Osteocyte (in vitro differentiated cells): ENCODE results near the gene POLD4. TPM values are rescaled to one million over a fixed set of nuclear protein-coding genes. Genes with fewer than 3 reads are reported as not detected.

Source experiments
- DNase-seq: peaks from one replicate; pipeline ENCODE4 v3.0.0; 2021; ENCODE audit warnings: mixed read lengths; ENCODE audit not compliant: unreplicated experiment; ENCODE audit errors: extremely low spot score
- H3K27ac Mint-ChIP-seq: one replicate; pipeline ENCODE4 v1.8.0; 2021; ENCODE audit warnings: mild to moderate bottlenecking, mixed read lengths; ENCODE audit not compliant: unreplicated experiment
- H3K27me3 Mint-ChIP-seq: one replicate; pipeline ENCODE4 v1.8.0; 2021; ENCODE audit warnings: mixed read lengths; ENCODE audit not compliant: unreplicated experiment
- H3K36me3 Mint-ChIP-seq: one replicate; pipeline ENCODE4 v1.8.0; 2021; ENCODE audit warnings: mixed read lengths; ENCODE audit not compliant: unreplicated experiment
- H3K4me1 Mint-ChIP-seq: one replicate; pipeline ENCODE4 v1.8.0; 2021; ENCODE audit warnings: mixed read lengths; ENCODE audit not compliant: unreplicated experiment
- H3K4me3 Mint-ChIP-seq: one replicate; pipeline ENCODE4 v1.8.0; 2021; ENCODE audit warnings: mild to moderate bottlenecking, moderate library complexity, mixed read lengths; ENCODE audit not compliant: unreplicated experiment
- H3K9me3 Mint-ChIP-seq: one replicate; pipeline ENCODE4 v1.8.0; 2021; ENCODE audit warnings: mixed read lengths; ENCODE audit not compliant: unreplicated experiment
- total RNA-seq: library from RNA; stranded (reverse); gene quantifications from 2 replicates; pipeline ENCODE4 v1.2.1, GENCODE V29; 2021
- TF ChIP-seq, protein P1 (sequence below): fragments of 200-600 bp; sonication (generic); IDR thresholded peaks from 2 replicates; pipeline ENCODE4 v1.5.0; 2021; ENCODE audit warnings: antibody characterized with exemption, mild to moderate bottlenecking, moderate library complexity

POLD4 gene
- total RNA-seq, 1 donor from 2014 or later: 64.0 TPM

DNA sequence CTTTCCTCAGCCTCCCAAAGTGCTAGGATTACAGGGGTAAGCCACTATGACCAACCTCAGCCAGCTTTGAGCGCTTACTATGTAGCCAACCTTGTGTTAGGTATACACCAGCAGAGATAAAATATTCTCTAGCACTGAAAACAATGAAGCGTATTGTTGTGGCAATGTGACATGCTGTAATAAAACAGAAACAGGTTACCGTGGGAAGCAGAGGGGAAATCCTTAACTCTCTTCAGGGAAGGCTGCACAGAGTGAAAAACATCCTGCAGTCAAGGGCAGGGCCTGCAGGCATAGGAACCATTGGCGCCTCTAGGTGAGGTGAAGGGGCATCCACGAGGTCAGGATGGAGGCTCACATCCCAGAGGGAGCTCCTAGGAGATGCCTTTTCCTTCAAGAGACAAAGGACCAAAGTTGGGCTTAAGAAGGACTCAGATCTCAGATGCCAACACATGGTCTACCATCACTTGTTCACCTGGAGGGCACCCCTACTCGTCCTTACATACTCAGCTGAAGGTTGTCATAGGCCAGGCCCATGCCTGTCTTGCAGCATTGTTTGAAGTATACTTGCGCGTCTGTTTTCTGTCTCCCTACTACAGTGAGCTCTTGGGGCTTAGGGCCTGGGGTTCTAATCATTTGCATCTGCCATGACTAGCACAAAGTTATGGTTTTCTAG is 8.0 kb downstream of the POLD4 start:
- Mint-ChIP-seq H3K4me1 (peaks cover 20% of the 10 kb centered on the region), H3K27ac (no peak overlapping the region), H3K36me3 (no peaks in the 10 kb centered on the region), H3K27me3 (no peaks in the 10 kb centered on the region), H3K9me3 (no peaks in the 10 kb centered on the region), H3K4me3 (no peak overlapping the region)
- no peak for DNase-seq
- TF ChIP-seq, protein P1, sequence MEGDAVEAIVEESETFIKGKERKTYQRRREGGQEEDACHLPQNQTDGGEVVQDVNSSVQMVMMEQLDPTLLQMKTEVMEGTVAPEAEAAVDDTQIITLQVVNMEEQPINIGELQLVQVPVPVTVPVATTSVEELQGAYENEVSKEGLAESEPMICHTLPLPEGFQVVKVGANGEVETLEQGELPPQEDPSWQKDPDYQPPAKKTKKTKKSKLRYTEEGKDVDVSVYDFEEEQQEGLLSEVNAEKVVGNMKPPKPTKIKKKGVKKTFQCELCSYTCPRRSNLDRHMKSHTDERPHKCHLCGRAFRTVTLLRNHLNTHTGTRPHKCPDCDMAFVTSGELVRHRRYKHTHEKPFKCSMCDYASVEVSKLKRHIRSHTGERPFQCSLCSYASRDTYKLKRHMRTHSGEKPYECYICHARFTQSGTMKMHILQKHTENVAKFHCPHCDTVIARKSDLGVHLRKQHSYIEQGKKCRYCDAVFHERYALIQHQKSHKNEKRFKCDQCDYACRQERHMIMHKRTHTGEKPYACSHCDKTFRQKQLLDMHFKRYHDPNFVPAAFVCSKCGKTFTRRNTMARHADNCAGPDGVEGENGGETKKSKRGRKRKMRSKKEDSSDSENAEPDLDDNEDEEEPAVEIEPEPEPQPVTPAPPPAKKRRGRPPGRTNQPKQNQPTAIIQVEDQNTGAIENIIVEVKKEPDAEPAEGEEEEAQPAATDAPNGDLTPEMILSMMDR: no peak

GRCh38 chr11:67344264-67344663 is 9.1 kb downstream of the POLD4 start:
- no peak overlapping the region for H3K4me3 Mint-ChIP-seq
- no peaks in the 10 kb centered on the region for H3K36me3 Mint-ChIP-seq
- peaks cover 18% of the 10 kb centered on the region for H3K4me1 Mint-ChIP-seq
- TF ChIP-seq, protein P1: no peak
- DNase-seq: no peak
- H3K9me3 Mint-ChIP-seq: no peaks in the 10 kb centered on the region
- H3K27ac Mint-ChIP-seq: no peak overlapping the region
- no peaks in the 10 kb centered on the region for H3K27me3 Mint-ChIP-seq

- Mint-ChIP-seq H3K27me3 (no peaks in the 10 kb centered on the region), H3K9me3 (no peaks in the 10 kb centered on the region), H3K4me3 (no peak overlapping the region), H3K27ac (no peak overlapping the region), H3K36me3 (peaks cover 2% of the 10 kb centered on the region), H3K4me1 (no peaks in the 10 kb centered on the region)
- no peak for DNase-seq
- TF ChIP-seq, protein P1: no peak
These were observed 16.1 kb downstream of the POLD4 start for GRCh38 chr11:67337257-67337656.

- Mint-ChIP-seq H3K36me3 (no peaks in the 10 kb centered on the region), H3K4me1 (no peaks in the 10 kb centered on the region), H3K27ac (no peak overlapping the region), H3K9me3 (no peaks in the 10 kb centered on the region), H3K4me3 (no peak overlapping the region), H3K27me3 (no peaks in the 10 kb centered on the region)
- no peak for DNase-seq
- TF ChIP-seq, protein P1: no peak
These were observed 21.2 kb downstream of the POLD4 start for GRCh38 chr11:67332081-67332691.

- no peaks in the 10 kb centered on the region for H3K9me3 Mint-ChIP-seq
- H3K4me3 Mint-ChIP-seq: no peak overlapping the region
- DNase-seq: no peak
- TF ChIP-seq, protein P1: no peak
- no peaks in the 10 kb centered on the region for H3K27me3 Mint-ChIP-seq
- no peak overlapping the region for H3K27ac Mint-ChIP-seq
- peaks cover 4% of the 10 kb centered on the region for H3K4me1 Mint-ChIP-seq
- peaks cover 2% of the 10 kb centered on the region for H3K36me3 Mint-ChIP-seq
These were observed 29.8 kb downstream of the POLD4 start for GRCh38 chr11:67323526-67323925.
